G401 (cell line): ENCODE results near the gene DAB1. TPM values are rescaled to one million over a fixed set of nuclear protein-coding genes. Genes with fewer than 3 reads are reported as not detected.
"Not testable (repeated sequence)": the region's sequence is repeated elsewhere in the genome, so short reads cannot be mapped to it uniquely, and the experiment has no call there.

ENCODE experiments used
- DNase-seq: peaks from one replicate; pipeline ENCODE4 v3.0.0-alpha.2; 2015; ENCODE audit warnings: low spot score
- in situ Hi-C: cut with HindIII; loops from 2 replicates; pipeline ENCODE4 v1.10.0; 2016; ENCODE audit warnings: low sequenced_read_pairs, mixed read lengths
- total RNA-seq: library from RNA; depleted of rRNA; stranded (reverse); fragments of >200 nt; shearing (Covaris generic); gene quantifications from 2 replicates; pipeline ENCODE4 v1.2.3, GENCODE V29; 2014

DAB1 gene
- total RNA-seq, 1 experiment from 2014 or later, result not detected

GRCh38 chr1:57252597-57253294 is 171.1 kb downstream of the DAB1 start:
- in situ Hi-C loops, result no loop called here
- peak; percentile 77 for DNase-seq

GRCh38 chr1:57250021-57250420 is 173.8 kb downstream of the DAB1 start:
- in situ Hi-C loops, result no loop called here
- DNase-seq, result no peak

DNA sequence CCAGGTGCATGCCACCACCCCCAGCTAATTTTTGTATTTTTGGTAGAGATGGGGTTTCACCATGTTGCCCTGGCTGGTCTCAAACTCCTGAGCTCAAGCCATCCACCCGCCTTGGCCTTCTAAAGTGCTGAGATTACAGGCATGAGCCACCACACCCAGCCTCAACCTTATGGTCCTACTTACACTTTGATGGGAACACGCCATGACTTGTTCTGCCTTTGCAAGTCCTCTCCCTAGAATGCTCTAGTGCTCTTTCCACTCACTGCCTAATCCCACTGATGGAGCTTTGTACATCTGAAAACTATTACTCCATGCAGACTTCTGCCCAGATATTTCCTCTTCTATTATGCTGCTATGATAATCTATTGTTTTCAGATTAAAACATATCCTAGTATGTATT is 174.3 kb downstream of the DAB1 start:
- no peak for DNase-seq
- in situ Hi-C loops, result no loop called here

DNA sequence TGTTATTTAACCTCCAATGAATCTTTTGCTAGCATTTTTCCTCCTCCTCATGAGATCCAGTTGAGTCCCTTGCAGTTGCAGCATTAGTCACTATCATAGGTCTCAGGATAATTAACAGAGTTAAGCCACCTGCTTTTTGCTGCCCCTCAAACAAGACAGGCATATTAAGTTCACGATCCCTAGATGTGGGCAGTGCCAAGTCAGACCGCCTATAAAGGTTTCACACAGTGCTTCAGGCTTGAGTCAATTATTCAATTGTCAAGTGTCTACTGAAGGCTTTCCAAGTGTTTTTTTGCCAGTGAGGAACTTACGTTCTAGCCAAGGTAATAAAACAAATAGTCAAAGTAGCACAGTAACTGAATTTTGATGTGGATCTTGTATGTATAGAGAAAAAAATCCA is 175.0 kb downstream of the DAB1 start:
- in situ Hi-C loops, result no loop called here
- DNase-seq, result no peak

- no peak for DNase-seq
- in situ Hi-C loops, result no loop called here
Observed at GRCh38 chr1:57238233-57238781, 185.6 kb downstream of the DAB1 start.

DNA sequence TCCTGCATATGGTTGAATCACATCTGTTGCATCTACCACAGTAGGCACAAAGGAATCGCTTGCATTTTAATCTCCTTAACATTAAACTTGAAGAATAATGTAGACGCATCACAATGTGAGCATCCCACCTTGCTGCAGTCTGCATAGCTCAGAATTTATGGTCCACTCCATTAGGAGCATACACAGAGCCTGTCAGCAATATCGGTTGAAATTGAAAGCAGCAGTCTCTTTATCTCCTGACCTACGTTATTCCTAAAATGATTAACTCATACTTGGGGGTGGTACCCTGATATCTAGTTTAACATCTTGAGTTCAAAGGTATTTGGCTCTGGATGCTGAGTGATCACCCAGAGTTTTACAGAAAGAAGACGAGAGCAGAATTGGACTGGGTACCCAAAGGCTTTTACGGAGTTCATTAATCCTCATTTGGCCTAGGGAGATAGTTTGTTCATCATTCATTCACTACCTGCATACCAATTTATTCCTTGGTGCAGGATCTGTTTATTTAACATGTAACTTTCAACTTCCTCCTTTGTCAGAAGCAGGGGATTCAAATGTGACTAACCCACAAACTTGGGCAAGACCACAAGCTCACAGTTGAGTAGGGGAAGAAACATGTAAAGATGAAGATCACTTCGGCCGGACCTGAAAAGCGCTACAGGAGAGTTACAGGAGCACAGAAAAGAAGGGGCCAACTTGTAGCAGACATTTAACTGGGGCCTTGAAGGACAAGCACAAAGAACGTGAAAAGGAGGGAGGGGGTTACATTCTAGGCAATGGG is 187.9 kb downstream of the DAB1 start:
- in situ Hi-C loops, result no loop called here
- DNase-seq, result no peak

DNA sequence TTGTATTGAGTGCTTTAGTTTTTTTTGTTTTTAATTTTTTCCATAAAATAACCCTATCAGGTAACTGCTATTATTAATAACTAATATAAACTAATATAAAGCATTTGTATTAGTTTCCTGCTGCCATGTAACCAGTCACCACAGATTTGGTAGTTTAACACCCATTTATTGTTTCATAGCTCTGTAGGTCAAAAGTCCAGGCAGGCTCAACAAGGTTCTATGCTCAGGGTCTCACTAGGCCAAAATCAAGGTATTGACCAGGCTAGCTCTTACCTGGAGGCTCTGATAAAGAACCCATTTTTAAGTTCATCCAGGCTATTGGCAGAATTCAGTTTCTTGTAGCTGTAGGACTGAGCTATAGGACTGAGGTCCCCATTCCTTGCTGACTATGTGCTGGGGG is 189.4 kb downstream of the DAB1 start:
- in situ Hi-C loops, result no loop called here
- DNase-seq, result no peak

GRCh38 chr1:57232500-57232899 is 191.4 kb downstream of the DAB1 start:
- in situ Hi-C loops, result no loop called here
- DNase-seq, result no peak

DNA sequence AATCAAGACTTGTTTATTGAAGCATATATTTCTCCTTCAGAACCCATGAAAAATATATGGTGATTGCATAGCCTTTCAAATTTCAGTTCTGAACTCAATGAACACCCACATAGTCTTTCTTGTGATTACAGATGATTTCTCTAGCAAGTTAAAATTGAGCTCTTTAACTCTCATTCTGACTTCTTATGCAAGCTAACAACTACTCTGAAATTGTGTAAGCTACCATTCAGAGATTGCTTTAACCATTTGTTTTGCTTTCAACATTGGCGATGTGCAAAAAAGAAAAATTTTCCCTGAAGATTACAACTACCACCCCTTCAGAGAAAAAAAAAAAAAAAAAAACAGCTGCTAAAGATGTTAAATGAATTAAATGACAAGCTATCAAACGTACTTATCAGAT is 193.9 kb downstream of the DAB1 start:
- no peak for DNase-seq
- in situ Hi-C loops, result no loop called here

- in situ Hi-C loops, result no loop called here
- no peak for DNase-seq
Observed at GRCh38 chr1:57229076-57229475, 194.8 kb downstream of the DAB1 start.

DNA sequence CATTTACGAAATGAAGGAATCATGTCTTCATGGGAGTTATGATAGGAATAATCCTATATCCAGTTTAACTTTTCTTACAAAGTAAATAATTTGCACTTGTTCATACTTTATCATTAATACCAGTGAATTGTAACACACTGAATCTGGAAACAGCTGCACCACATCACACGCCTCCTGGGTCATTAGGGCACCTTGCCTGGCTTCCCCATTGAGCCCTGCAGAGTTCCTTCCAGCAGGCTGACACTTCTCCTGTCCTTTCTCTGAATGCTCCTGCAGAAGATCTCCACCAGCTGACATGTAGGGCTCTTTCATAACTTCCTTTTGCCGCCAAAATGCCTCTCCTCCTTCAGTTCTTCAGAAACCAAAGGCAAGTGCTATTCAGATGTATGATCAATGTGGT is 201.1 kb downstream of the DAB1 start:
- no peak for DNase-seq
- in situ Hi-C loops, result no loop called here

GRCh38 chr1:57222307-57222706 is 201.6 kb downstream of the DAB1 start:
- DNase-seq, result no peak
- in situ Hi-C loops, result no loop called here

DNA sequence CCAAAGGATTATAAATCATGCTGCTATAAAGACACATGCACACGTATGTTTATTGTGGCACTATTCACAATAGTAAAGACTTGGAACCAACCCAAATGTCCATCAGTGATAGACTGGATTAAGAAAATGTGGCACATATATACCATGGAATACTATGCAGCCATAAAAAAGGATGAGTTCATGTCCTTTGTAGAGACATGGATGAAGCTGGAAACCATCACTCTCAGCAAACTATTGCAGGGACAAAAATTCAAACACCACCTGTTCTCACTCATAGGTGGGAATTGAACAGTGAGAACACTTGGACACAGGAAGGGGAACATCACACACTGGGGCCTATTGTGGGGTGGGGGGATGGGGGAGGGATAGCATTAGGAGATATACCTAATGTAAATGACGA is 203.0 kb downstream of the DAB1 start:
- in situ Hi-C loops, DNase-seq: not testable (repeated sequence)

GRCh38 chr1:57218487-57219079 is 205.3 kb downstream of the DAB1 start:
- in situ Hi-C loops, result no loop called here

GRCh38 chr1:57217905-57218304 is 206.0 kb downstream of the DAB1 start:
- no peak for DNase-seq
- in situ Hi-C loops, result no loop called here

More at GRCh38 chr1:57218487-57219079, 205.3 kb downstream of the DAB1 start:
- no peak for DNase-seq

- no peak for DNase-seq
- in situ Hi-C loops, result no loop called here
Observed at GRCh38 chr1:57214951-57215575, 208.8 kb downstream of the DAB1 start.

- in situ Hi-C loops, result no loop called here
- DNase-seq, result no peak
Observed at GRCh38 chr1:57210881-57211280, 213.0 kb downstream of the DAB1 start.

DNA sequence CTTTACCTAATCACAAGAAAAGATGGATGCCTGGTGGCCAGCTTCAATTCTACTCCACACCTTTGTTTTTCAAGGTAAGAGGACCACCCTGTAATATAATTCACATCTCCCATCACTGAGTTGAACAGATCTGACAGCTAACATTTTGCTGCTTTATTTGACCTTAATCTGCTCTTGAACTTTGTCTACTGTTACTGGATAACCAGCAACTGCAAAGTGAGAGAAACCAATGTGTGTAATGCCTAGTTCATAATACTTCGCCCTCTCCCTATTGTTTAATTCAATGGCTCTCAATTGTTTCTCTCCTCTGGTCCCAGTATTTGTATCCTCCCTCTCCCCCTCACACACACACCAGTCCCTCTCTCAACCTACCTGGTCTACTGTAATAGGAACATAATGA is 214.4 kb downstream of the DAB1 start:
- in situ Hi-C loops, result no loop called here

DNA sequence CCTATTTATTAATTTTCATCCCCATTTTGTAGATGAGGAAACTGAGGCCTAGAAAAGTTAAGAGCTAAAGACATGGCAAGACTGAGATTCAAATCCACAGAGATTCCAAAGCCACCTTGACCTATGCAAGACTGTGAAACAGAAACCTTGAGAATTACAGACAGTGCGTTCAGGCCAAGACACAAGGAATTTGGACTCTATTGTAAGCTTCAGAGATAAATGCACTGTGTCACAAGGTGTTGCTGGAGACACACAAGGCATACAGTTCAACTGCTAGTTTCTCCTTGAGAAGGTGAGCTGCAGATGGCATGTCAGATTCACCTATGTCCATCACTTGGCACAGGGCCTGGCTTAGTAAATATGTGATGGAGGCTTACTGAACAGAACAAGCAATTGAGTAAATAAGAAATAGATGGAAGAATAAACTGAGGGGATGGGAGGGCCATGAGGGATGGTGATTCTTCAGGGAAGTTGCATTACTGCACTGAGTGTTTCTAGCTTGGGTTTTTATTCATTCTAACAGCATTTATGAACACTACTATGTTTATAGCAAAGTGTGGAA is 215.0 kb downstream of the DAB1 start:
- DNase-seq, result peak; percentile 65
- in situ Hi-C loops, result no loop called here

More for the DNA sequence above, 214.4 kb downstream of the DAB1 start:
- no peak for DNase-seq
